Skin of body (tissue), 2 donors: ENCODE results near the gene CLHC1. TPM values are rescaled to one million over a fixed set of nuclear protein-coding genes. Genes with fewer than 3 reads are reported as not detected.
"Not testable (repeated sequence)": the region's sequence is repeated elsewhere in the genome, so short reads cannot be mapped to it uniquely, and the experiment has no call there.

Source experiments
- DNase-seq: peaks from one replicate; lab custom pipeline; 2025; lab: John Stamatoyannopoulos, UW
- total RNA-seq: library from RNA; depleted of rRNA; stranded (reverse); fragments of >200 nt; gene quantifications from one replicate; pipeline ENCODE4 v1.2.3, GENCODE V29; 2014

Gene CLHC1
- total RNA-seq, 1 donor from 2014 or later = 13.7 TPM

DNA sequence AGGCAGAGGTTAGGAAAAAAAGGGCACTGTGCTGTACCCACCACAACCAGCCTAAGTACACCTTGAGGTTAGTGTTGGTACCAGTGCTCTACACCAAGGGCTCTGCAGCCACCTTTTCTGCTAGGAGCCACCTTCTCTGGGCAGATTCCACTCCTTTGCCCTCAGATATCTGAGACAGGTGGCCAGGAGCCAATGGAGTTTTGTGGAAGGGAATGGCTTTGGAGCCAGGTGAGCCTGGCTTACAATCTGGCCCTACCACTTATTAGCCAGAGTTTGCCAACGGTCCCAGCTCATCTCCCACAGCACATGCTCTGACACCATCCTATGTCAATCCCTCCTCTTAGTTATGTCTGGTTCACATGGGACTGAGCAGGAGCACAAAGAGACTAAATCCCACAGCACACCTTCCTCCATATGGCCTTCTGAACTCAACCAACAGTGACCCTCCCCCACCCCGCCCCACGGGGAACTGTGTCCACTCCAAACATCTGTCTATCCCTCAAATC, 77.5 kb downstream of the CLHC1 start:
- no peak for DNase-seq

DNA sequence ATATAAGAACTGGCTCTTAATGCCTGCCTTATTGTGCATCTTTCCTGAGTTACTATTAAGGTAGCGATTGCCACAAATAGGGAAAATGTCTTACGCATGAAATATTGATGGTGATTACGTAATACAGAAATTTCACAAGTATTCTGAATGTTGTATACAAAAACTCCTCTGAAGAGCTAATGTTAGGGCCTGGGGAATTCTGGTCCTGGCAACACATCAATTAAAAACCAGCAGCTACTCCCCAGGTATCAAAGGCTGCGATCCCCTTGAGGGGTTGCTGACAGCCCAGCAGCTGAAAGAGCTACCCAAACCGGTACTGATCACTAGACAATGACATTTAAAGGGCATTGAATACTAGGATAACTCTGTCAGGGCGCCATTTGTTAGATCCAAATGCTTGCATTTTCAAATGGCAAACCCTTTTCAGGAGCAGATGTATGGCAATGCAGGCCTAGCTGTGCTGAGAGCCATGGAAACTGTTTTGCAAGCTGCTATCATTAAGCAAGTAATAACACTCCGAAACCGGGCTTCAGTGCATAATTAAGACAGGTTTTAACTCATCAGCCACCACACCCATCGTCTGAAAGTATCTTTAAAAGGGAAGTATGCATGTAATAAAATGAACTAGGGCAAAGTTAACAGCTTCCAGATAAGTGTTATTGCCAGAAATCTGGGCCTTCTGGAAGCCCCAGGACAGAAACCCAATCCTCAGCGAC, 78.4 kb downstream of the CLHC1 start:
- DNase-seq = peak; percentile 28

DNA sequence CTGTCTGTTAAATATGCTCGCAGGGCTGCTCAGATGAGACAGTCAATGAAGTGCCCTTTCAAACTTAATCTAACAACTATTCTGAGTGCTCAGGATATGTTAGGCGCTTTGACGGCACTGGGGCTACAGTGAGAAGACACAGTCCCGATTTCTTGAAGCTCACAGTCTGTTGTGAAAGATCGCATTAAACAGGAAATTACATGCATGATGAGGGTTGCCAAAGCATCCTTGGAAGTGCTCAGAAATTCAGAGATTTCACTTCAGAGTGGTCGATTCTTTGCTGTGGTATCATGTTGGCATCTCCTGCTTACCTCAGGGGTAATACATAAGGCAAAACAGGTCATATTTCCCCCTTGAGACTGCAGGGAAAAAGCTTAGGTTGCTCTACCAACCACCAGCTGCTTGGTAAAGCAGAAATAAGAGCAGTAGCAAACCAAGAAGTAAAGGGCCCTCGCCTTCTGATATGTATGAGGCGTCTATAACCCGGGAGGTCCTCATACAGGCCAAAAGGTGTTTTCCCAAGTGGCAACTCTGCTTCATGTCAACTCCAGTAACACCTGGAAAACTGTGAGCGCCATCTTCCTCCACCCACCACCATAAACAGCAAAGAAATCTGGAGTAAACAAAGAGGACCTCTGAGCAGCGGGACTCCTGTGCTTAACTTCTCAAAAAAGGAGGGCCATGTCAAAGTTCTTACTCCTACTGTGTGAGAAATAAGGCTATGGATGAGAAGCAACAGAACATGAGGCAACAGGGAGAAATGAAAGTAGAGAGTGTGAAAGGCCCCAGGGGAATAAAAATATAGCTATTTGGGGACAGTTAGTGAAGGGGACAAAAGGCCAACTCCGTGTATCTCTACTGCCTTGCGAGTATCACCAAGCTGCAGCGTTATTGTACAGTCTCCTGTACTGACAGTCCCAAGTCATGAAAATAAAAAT, 79.3 kb downstream of the CLHC1 start:
- DNase-seq = no peak

DNA sequence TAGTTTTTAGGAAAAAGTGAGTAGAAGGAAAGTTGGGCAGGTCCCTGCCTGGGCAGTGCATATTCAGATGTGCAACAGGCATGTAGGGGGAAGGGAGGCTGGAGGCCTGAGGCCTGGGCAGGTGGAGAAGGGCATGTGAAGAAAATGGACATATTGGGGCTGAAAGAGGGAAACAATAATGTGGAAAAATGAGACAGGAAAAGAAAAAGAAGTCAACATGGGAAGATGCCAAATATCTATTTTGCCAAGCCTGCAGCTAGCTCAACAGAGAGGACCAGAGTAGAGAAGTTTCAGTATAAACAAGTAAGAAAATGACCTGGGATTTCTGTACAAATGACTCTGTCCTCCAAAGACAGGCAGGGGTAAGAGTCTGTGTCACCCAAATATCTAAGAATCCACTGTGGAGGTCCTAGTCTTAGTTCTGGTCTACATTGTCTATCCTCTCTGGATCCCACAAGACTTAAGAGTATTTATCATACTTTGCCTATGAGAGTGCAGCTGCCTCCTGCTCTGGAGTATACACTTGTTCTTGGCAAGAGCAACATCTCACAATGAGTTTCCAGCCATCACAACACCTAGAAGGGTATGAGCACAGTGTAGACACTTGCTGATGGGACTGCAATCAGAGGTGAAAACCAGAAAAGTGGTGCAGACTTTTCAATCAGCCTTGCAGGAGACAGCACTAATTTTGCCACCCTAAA, 80.2 kb downstream of the CLHC1 start:
- DNase-seq = no peak

DNA sequence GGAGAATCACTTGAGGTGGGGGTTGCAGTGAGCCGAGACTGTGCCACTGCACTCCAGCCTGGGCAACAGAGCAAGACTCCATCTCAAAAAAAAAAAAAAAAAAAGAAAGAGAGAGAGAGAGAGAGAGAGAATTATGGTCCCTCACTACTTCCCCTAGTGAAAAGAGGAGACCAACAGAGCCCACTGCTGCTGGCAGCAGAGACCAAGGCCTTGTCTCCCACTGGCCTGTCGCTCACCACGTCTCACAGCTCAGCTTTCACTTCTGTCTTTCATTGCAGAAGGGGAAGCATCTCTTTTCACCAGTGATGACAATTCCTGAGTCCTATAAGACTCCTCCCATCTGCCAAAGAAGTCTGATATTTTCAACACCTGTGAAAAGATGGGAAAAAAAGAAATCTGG, 81.3 kb downstream of the CLHC1 start:
- no peak for DNase-seq

DNA sequence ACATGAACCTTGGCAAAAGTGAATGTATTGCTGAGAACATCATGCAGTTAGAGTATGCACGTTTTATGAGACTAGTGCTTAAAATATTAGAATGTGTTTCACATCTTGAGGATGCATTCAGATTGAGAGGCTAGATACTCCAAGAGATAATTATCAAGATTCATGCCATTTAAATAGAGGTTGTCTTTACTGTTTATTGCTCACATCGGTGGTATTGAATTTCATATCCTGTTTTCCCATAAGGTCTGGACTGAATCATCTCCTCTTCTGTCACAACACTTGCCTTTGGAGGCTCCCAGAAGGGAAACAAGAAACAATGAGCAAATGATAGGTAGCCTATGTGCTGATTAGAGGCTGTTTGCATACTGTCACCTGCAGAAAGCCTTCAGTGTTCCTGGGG, 83.8 kb downstream of the CLHC1 start:
- DNase-seq = no peak

DNA sequence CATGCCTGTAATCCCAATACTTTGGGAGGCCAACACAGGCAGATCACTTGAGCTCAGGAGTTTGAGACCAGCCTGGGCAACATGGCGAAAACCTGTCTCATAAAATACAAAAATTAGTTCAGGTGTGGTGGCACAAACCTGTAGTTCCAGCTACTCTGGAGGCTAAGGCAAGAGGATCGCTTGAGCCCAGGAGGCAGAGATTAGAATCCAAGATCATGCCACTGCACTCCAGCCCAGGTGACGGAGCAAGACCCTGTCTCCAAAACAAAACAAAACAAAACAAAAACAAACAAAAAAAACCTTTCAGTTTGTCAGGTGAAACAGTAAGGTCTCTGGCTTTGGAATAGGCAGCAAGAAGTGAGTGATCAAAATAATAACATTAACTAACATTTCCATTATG, 84.6 kb downstream of the CLHC1 start:
- DNase-seq = no peak

DNA sequence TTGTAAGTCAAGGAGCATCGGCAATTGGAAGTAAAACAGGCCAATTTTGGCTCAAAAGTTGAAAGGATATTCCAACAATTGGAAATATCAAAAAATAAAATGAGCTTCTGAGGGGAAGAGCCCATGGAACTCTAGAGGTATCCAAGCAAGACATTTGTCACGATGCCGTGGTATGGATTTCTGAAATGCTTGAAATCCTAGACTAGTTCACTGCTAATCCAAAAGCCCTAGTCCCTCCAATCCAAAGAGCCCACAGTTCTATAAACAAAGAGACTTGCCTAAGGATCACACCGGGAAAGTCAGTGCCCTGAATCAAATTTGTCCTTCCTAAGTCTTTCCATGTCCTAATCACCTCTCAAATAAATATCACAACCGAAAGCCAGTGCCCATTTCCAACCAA, 85.1 kb downstream of the CLHC1 start:
- no peak for DNase-seq

DNA sequence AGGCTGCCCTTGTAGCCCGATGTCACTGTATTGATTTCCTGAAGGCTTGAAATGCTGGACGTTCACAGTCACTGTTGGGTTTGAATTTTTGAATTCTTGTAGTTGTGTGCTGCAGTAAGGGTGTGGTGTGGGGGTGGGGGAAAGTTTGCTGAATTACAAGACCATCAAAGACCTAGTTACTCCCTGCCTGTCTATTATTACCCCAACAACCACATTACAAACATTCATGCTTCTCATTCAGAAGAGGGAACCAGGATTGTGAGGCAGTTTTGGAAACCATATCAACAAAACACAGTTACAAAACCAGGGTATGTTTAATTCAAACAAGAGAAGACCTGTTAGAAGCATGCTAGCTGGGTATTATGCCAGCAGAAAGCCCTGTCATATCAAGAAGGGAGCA, 85.8 kb downstream of the CLHC1 start:
- DNase-seq = no peak

DNA sequence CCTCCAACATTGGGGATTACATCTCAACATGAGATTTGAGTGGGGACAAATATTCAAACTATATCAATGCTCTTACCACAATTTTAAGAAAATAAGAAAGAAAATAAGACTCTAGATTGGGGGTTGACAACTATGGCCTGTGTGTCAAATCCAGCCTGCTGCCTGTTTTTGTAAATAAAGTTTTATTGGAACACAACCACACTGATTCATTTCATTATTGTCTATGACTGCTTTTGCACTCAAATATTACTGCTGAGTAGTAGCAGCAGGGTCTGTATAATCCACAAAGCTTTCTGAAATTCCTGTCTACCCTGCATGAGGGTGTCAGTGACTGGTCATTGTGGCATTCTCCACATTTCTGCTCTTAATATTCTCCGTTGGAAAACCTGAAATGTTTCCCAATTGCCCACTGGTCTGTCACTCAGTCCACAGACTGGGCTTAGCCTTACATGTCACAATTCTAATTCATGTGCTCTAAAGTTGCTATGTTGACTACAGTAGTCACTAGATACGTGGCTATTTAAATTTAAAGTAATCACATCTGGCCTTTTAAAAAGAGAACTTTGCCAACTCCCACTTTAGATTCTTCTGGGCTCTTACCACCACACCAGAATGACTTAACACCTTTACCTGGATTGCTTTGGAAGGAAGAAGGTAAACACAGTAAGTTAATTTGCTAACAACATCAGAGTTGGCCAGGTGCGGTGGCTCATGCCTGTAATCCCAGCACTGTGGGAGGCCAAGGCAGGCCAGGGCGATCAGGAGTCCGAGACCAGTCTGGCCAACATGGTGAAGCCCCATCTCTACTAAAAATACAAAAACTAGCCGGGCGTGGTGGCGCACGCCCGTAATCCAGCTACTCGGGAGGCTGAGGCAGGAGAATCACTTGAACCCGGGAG, 86.9 kb downstream of the CLHC1 start:
- DNase-seq = no peak

DNA sequence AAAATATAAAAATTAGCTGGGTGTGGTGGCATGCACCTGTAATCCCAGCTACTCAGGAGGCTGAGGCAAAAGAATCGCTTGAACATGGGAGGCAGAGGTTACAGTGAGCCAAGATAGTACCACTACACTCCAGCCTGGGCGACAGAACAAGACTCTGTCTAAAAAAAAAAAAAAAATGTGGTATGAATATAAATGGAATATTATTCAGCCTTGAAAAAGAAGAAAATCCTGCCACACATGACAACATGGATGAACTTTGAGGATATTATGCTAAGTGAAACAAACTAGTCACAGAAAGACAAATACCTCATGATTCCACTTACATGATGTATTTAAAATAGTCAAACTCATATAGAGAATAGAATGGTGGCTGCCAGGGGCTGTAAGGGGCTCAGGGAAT, 88.4 kb downstream of the CLHC1 start:
- not testable (repeated sequence) for DNase-seq

DNA sequence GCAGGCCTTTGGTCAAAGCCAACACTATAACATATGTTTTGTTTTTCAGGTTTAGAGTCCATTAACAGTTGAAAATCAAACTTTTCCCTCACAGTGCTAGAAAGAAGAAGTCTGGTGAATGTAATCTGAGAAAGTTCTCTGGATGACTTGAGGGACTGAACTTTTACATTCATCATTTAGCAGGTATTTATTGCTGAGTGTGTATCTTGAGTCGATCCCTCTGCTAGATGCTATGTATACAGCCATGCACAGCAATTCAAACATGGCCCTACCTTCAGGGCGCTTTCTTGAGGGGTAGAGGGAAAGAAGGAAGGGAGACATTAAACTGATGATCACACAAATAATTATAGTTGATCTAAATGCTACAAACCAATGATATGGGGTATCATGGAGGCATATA, 89.6 kb downstream of the CLHC1 start:
- DNase-seq = no peak

DNA sequence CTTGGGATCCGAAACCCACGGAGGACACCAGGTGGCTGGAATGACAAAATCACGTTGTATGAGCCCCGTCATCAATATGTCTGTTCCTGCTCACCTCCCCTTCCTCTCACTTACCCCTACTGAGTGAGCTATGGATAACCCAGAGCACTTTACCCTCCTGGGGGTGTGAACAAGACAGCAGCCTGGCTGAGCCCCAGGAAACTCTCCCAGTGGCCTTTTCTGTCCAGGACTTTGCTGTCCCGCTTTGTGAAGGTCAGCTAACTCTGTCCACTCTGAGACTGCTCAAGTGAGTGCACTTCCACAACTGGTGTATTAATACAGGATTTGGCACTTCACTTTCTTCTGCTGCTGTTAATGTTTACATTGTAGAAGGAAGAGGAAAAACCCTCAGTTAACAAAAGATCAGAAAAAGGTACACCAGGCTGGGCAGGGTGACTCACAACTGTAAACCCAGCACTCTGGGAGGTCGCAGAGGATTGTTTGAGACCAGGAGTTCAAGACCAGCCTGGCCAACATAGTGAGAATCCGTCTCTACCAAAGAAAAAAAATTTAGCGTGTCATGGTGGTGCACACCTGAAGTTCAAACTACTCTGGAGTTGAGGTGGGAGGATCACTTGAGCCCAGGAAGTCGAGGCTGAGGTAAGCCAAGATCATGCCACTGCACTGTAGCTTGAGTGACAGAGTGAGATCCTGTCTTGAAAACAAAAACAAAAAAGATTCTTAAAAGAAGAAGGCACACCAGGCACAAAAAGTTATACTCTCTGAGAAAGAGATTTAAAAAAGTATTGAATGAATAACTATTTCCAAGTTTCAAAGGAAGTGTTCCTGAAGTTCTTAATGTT, 90.3 kb downstream of the CLHC1 start:
- no peak for DNase-seq

DNA sequence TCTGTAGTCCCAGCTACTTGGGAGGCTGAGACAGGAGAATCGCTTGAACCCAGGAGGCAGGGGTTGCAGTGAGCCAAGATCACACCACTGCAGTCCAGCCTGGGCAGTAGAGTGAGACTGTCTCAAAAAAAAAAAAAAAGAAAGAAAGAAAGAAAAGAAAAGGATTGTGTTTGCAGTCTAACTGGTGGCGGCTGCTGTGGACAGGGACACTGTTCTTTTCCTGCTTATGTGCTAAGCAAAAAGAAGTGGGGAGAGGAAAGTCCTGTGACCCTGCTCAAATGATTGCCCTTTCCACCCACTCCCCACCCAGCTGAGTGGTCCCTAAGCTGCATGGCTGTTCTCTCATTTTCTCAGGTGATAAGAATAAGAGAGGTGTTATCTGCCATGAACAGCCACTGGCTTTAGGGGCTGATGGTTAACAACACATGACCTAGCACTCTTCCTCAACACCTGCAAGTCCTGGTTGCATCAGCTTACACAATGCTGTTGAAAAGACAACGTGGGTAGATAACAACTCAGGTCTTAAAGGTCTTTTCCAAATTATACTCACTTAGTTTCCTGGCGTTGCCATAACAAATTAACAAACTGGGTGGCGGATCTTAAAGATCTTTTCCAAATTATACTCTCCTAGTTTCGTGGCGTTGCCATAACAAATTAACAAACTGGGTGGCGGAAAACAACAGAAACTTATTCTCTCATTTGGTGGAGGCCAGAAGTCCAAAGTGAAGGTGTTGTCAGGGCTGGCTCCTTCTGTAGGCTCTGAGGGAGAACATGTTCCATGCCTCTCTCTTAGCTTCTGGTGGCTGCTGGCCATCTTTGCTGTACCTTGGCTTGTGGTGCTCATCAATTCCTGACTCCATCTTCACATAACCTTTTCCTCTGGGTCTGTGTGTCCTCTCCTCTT, 91.5 kb downstream of the CLHC1 start:
- DNase-seq = no peak

DNA sequence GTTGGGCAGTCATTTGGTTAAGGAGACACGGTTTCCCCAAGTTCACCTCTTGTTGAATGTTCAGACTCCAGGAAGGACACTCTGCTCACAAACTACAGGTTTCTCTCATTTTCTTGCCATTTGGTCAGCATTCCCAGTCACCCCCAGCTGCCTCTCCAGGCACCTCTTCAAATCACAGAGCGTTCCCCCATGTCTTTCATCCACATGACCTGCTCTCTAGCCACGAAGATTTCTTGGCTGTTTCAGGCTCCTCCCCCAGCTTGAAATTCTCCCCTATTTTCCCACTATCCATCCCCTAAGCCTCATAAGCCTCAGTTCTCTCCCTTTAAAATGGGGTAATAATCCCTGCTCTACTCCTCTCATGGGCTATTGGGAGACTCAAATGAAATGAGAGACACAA, 92.8 kb downstream of the CLHC1 start:
- DNase-seq = no peak

DNA sequence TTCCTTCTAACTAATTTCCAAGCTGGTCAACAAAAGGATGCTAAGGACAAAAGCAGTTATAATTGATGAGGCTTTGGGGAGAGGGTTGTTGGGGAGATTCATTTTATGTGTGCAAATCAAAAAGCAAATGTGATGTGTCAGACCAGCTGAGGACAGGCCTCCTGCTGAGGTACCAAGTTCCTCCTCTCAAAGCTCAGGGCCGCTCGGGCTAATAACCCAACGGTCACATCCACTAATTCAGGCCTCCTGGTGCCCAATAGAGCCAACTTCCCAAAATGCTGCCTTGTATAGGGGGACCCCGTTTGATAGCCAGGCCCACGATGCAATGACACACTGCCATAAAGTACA, 93.2 kb downstream of the CLHC1 start:
- no peak for DNase-seq

DNA sequence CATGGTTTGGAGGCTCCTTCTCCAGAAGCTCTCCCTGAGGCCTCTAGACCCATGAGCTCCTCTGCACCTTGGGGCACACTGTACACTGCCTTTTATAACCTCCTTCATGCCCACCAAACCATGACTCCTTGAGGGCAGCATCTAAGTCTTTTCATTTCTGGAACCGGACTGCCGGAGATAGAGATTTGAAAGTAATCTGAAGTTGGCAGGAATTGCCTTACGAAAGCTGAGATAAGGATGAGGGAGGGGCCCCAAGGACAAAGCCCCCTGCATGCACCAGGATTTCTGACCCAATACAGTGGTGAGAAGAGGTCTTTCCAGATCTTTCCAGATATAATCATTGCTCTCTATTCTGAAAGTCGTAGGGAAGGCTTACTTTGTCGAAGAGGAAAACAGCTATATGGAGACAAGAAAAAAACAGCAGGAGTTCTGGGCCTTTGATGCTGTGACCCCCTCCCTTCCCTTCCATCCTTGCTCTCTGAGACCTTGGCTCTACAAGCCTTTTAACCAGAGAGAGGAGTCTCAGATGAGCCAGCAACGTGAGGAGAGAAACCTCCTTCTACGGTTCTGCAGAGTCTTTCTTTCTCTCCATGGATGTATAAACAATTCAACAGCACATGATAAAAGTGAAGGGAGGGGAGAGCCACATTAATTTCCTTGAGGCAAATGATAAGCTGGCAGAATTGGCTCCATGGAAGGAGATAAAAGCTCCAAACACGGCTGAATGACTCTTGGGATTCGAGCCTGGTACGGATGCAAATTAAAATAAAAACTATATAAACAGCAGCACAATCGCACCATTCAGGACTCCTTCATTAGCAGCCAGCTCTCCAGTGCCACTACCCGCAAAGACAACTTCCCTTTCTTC, 93.8 kb downstream of the CLHC1 start:
- DNase-seq = no peak
